ENCODE data around the gene MCF2L2. TPM values are rescaled to one million over a fixed set of nuclear protein-coding genes. Genes with fewer than 3 reads are reported as not detected.
"Not testable (repeated sequence)": the region's sequence is repeated elsewhere in the genome, so short reads cannot be mapped to it uniquely, and the experiment has no call there.

The MCF2L2 gene
- total RNA-seq, 4 donors from 2014 or later = 0.59 to 4.1 (median 1.7) TPM

- peak; percentile 20 to 35 for DNase-seq
- H3K9me3 ChIP-seq = no peaks in the 10 kb centered on the region
- no peaks in the 10 kb centered on the region for H3K36me3 ChIP-seq
- peak overlapping the region; percentile 38 to 44 for H3K4me3 ChIP-seq
- no peak for TF ChIP-seq POLR2A (IDR thresholded peaks at IDR 0.05)
- TF ChIP-seq, protein P1, sequence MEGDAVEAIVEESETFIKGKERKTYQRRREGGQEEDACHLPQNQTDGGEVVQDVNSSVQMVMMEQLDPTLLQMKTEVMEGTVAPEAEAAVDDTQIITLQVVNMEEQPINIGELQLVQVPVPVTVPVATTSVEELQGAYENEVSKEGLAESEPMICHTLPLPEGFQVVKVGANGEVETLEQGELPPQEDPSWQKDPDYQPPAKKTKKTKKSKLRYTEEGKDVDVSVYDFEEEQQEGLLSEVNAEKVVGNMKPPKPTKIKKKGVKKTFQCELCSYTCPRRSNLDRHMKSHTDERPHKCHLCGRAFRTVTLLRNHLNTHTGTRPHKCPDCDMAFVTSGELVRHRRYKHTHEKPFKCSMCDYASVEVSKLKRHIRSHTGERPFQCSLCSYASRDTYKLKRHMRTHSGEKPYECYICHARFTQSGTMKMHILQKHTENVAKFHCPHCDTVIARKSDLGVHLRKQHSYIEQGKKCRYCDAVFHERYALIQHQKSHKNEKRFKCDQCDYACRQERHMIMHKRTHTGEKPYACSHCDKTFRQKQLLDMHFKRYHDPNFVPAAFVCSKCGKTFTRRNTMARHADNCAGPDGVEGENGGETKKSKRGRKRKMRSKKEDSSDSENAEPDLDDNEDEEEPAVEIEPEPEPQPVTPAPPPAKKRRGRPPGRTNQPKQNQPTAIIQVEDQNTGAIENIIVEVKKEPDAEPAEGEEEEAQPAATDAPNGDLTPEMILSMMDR (IDR thresholded peaks at IDR 0.05) = no peak
- peak overlapping the region in 1 of 2 donors; percentile 5 for H3K27ac ChIP-seq
- intact Hi-C loops (cut with DNase I; ENCODE audit: low total_unique reads) = no loop called here
- peaks cover 0 to 6% of the 10 kb centered on the region in 2 donors for H3K4me1 ChIP-seq
- H3K27me3 ChIP-seq = no peaks in the 10 kb centered on the region
Measured at GRCh38 chr3:183178833-183179549, 249.4 kb downstream of the MCF2L2 start.

DNA sequence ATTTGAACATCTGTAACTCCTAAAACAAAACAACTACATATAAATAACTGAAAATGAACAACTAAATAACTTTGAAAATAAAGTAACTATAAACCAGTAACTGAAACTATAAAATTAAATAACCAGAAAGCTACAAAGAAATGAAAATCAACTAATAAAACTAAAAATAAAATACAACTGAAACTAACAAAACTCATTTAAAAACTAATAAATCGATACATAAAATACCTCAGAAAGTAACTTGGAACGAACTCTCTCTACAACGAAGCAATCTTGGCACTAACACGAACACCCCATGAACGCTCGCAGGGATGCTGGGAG is 249.9 kb downstream of the MCF2L2 start:
- H3K9me3 ChIP-seq = no peaks in the 10 kb centered on the region
- no peak overlapping the region for H3K27ac ChIP-seq
- no peaks in the 10 kb centered on the region for H3K36me3 ChIP-seq
- peak overlapping the region; percentile 38 to 44 for H3K4me3 ChIP-seq
- intact Hi-C loops (cut with DNase I; ENCODE audit: low total_unique reads) = no loop called here
- no peaks in the 10 kb centered on the region for H3K27me3 ChIP-seq
- H3K4me1 ChIP-seq = peaks cover 0 to 6% of the 10 kb centered on the region in 2 donors
- no peak for DNase-seq
- TF ChIP-seq, protein P1 (IDR thresholded peaks at IDR 0.05) = no peak
- TF ChIP-seq POLR2A (IDR thresholded peaks at IDR 0.05) = no peak

- no peak for DNase-seq
- Histone ChIP-seq H3K27me3 (no peaks in the 10 kb centered on the region), H3K36me3 (no peaks in the 10 kb centered on the region), H3K27ac (no peak overlapping the region), H3K9me3 (no peaks in the 10 kb centered on the region), H3K4me1 (no peaks in the 10 kb centered on the region), H3K4me3 (no peak overlapping the region)
- intact Hi-C loops (cut with DNase I; ENCODE audit: low total_unique reads) = no loop called here
- TF ChIP-seq, protein P1 (IDR thresholded peaks at IDR 0.05) = no peak
- no peak for TF ChIP-seq POLR2A (IDR thresholded peaks at IDR 0.05)
Measured at GRCh38 chr3:183172051-183172639, 256.3 kb downstream of the MCF2L2 start.

DNA sequence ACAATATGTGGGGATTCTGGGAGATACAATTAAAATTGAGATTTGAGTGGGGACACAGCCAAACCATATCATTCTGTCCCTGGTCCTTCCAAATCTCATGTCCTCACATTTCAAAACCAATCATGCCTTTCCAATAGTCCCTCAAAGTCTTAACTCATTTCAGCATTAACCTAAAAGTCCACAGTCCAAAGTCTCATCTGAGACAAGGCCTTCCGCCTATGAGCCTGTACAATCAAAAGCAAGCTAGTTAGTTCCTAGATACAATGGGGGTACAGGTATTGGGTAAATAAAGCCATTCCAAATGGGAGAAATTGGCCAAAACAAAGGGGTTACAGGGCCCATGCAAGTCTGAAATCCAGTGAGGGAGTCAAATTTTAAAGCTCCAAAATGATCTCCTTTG is 260.4 kb downstream of the MCF2L2 start:
- H3K27me3 ChIP-seq; DNase-seq; H3K4me1 ChIP-seq; H3K4me3 ChIP-seq; H3K27ac ChIP-seq; intact Hi-C loops (cut with DNase I; ENCODE audit: low total_unique reads); H3K9me3 ChIP-seq; H3K36me3 ChIP-seq: not testable (repeated sequence)

DNA sequence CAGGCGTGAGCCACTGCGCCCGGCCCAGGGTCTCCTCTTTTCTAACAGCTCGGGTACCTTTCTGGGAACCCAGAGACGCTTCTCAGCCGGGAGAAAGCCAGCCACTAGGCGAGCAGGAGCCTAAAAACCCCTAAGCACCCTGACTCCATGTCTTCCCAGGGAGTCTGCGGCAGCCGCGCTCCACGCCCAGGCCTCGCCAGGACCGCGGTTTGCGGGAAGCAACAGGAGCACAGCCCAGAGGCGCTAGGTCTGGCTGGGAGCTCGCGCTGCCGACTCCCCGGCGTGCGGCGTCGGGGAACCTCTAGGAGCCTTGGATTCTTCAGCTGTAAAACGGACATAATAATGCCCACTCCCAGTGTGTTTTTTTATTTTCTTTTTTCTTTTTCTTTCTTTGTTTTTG is 264.9 kb downstream of the MCF2L2 start:
- TF ChIP-seq, protein P1 (IDR thresholded peaks at IDR 0.05) = no peak
- TF ChIP-seq POLR2A (IDR thresholded peaks at IDR 0.05) = no peak
- Histone ChIP-seq H3K27ac (no peak overlapping the region), H3K4me1 (no peaks in the 10 kb centered on the region), H3K9me3 (no peaks in the 10 kb centered on the region), H3K4me3 (no peak overlapping the region), H3K36me3 (no peaks in the 10 kb centered on the region), H3K27me3 (no peaks in the 10 kb centered on the region)
- no peak for DNase-seq
- intact Hi-C loops (cut with DNase I; ENCODE audit: low total_unique reads) = no loop called here

Data from uterus (tissue), 4 donors.